Measurements from ENCODE around the gene ZFAND2B. TPM values are rescaled to one million over a fixed set of nuclear protein-coding genes. Genes with fewer than 3 reads are reported as not detected.

Gene ZFAND2B
- total RNA-seq, 2 experiments from 2014 or later = 51.4 to 56.7 TPM

GRCh38 chr2:219218732-219219701 lies 12.4 kb downstream of the ZFAND2B start, which contains the start of gene ABCB6:
Gene ABCB6, minus strand, starts transcription at chr2:219218958. Its CDS starts 285 bp downstream, at chr2:219218673.
- Mint-ChIP-seq H3K36me3 (ENCODE audit: low read depth) (peaks cover 64% of the 10 kb centered on the region), H3K9me3 (no peaks in the 10 kb centered on the region), H3K27ac (peak within 1 kb of the TSS; percentile 82), H3K4me1 (peaks cover 38% of the 10 kb centered on the region), H3K4me3 (peak within 1 kb of the TSS; percentile 85), H3K27me3 (no peaks in the 10 kb centered on the region)
- CTCF ChIA-PET = interaction anchor here (1.3 to 2.8 kb wide), 8 partner anchors 10 to 76 kb away, joined by 3 to 16 read pairs (median 8); partner anchors contain the start of genes CNPPD1, DNAJB2, GLB1L and NHEJ1
- DNase-seq = peak; percentile 88
- POLR2A ChIA-PET = interaction anchor here (0.9 to 7.4 kb wide), 11 partner anchors 10 to 76 kb away, joined by 3 to 85 read pairs (median 22); partner anchors contain the start of genes ANKZF1, ATG9A, CNPPD1 and DNAJB2

DNA sequence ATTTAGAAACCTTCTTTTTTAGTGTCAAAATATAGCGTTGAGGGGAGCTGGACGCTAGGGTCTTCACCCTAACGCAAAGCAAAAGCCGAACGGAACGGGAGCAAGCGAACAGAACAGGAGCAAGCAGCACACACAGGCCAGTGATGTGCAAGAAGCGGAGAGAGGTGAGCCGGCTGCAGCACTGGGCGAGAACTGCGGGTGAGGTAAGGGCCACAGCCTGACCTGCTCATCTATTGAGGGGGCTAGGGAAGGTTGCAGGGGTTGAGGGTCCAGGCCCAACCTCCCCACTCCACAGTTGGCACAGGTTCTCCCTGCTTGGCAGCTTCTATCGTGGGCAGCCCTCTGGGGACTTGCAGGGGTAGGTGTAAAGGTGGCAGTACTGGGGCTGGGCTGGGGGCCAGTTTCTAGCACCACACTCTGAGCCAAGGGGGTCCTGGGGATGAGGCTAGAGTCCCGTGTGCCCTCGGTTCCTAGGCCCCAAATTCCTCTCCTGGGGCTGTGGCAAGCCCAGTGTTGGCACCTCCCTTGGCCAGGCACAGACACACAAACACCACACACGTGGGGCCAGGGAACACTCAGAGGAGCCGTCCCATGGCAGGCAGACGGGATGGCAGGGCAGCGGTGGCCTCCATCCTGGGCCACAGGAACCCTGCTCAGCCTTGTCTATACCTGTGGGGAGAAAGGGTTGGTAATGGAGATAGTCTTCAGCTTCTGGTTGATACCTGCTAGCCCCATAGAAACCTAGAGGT lies 13.4 kb downstream of the ZFAND2B start:
- Mint-ChIP-seq H3K36me3 (ENCODE audit: low read depth) (peaks cover 64% of the 10 kb centered on the region), H3K27ac (no peak overlapping the region), H3K27me3 (no peaks in the 10 kb centered on the region), H3K4me1 (peaks cover 34% of the 10 kb centered on the region), H3K9me3 (no peaks in the 10 kb centered on the region), H3K4me3 (no peak overlapping the region)
- DNase-seq = no peak
- POLR2A ChIA-PET = interaction anchor here (0.9 to 7.4 kb wide), 8 partner anchors 9 to 61 kb away, joined by 3 to 85 read pairs (median 30); partner anchors contain the start of genes ANKZF1, ATG9A, CNPPD1 and DNAJB2
- CTCF ChIA-PET = interaction anchor here (1.3 to 2.8 kb wide), 2 partner anchors 59 to 75 kb away, joined by 3 to 16 read pairs; partner anchors contain the start of gene DNAJB2

DNA sequence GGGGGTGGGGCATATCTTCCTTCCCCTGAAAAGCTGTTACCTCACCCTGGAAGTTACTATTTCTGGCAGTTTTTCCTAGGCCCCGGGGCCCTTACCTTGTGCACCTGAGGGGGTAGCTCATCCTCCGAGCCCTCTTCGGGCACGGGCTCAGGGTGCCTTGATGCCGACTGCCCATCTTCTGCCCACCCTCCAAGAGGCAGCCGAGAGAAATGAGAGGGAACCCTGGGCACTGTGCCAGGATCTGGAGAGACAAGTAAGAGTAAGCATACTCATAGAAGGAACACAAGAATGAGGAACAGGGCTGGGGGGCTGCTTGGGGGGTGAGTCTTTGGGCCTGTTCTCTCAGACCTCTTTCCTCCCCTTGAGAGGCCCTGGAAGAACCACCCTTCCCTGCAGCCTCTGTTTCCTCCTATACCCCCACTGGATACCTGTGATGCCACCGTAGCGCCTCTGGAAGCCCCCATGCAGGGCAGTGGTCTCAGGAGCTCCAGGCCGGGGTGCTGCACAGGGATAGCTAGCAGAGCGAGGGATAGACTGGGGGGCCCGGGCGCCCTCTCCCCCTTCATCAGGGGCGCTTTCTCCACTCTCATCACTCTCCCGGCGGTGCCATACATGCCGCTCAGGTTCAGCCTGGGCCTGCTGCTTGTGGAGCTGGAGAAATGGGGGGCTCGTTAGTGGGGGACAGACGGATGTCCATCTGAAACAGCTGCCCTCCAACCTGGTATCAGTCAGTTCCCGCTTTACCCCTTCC lies 14.2 kb downstream of the ZFAND2B start:
- no peak overlapping the region for H3K4me3 Mint-ChIP-seq
- no peaks in the 10 kb centered on the region for H3K27me3 Mint-ChIP-seq
- peaks cover 38% of the 10 kb centered on the region for H3K4me1 Mint-ChIP-seq
- peaks cover 73% of the 10 kb centered on the region for H3K36me3 Mint-ChIP-seq (ENCODE audit: low read depth)
- ChIA-PET CTCF (no interaction called here), POLR2A (interaction anchor here (6.0 to 7.4 kb wide), 2 partner anchors 8 to 32 kb away, joined by 63 to 85 read pairs; partner anchors contain the start of genes ANKZF1, ATG9A, TUBA4A and TUBA4B)
- H3K27ac Mint-ChIP-seq = no peak overlapping the region
- no peaks in the 10 kb centered on the region for H3K9me3 Mint-ChIP-seq
- DNase-seq = no peak

DNA sequence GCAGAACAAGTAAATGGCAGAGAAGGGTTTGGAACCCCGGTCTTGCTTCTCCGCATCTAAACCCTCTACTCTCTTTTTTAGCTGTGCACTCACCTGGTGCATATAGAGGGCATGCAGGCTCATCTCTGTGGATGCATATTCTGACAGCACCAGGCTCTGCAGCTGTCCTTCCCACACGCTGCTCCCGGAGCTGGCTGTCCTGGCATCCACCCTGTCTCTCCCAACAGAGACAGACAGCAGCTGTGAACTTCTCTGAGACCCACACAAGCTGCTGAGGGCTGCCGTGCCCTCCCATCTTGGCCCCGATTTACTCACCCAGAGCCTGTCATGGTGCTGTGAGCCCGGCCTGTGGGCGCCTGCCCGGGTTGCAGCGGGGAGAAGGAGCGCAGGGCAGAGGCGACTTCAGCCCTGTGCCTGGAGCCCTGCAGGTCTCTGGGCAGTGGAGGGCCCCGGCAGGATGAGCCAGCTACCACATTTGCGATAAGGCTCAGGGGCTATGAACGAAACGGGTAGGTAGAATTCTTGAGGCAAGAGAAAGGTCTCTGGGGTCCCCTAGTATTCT lies 15.5 kb downstream of the ZFAND2B start:
- ChIA-PET POLR2A (interaction anchor here (0.7 to 7.4 kb wide), 3 partner anchors 7 to 32 kb away, joined by 3 to 85 read pairs (median 6); partner anchors contain the start of genes ANKZF1, ATG9A, GLB1L and STK16), CTCF (interaction anchor here (1.4 kb wide), 1 partner anchor 73 kb away, joined by 3 read pairs; no protein-coding TSS in a partner anchor)
- H3K9me3 Mint-ChIP-seq = no peaks in the 10 kb centered on the region
- H3K27me3 Mint-ChIP-seq = no peaks in the 10 kb centered on the region
- no peak overlapping the region for H3K4me3 Mint-ChIP-seq
- no peak overlapping the region for H3K27ac Mint-ChIP-seq
- no peak for DNase-seq
- H3K4me1 Mint-ChIP-seq = peaks cover 32% of the 10 kb centered on the region
- peaks cover 72% of the 10 kb centered on the region for H3K36me3 Mint-ChIP-seq (ENCODE audit: low read depth)

- DNase-seq = no peak
- ChIA-PET CTCF (interaction anchor here (1.0 to 1.3 kb wide), 2 partner anchors 12 to 71 kb away, joined by 4 to 6 read pairs; no protein-coding TSS in a partner anchor), POLR2A (interaction anchor here (0.6 to 2.1 kb wide), 2 partner anchors 15 to 47 kb away, joined by 3 to 8 read pairs; partner anchors contain the start of gene CNPPD1)
- H3K4me3 Mint-ChIP-seq = no peak overlapping the region
- no peaks in the 10 kb centered on the region for H3K9me3 Mint-ChIP-seq
- H3K36me3 Mint-ChIP-seq (ENCODE audit: low read depth) = peaks cover 79% of the 10 kb centered on the region
- no peak overlapping the region for H3K27ac Mint-ChIP-seq
- no peaks in the 10 kb centered on the region for H3K27me3 Mint-ChIP-seq
- H3K4me1 Mint-ChIP-seq = peaks cover 35% of the 10 kb centered on the region
Measured at GRCh38 chr2:219223831-219224610, 17.4 kb downstream of the ZFAND2B start.

DNA sequence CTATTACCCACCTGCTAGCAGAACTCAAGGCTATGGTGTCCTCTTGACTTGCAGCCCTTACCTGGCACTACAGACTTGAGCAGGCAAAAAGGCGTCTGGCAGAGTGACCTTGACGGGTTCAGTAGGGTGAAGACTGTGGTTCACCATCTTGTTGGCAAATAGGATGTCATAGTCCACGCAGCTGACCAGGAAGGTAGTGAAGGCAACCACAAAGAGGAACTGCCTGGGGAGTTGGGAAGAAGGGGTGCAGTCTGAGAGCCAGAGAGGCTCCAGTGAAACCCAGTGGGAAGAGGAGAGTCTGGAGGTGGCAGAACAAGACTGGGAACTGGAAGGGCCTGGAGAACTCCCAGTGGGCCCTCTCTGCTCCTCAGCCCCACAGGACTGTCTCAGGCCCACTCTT lies 18.8 kb downstream of the ZFAND2B start:
- Mint-ChIP-seq H3K4me3 (no peak overlapping the region), H3K27me3 (no peaks in the 10 kb centered on the region), H3K9me3 (no peaks in the 10 kb centered on the region), H3K27ac (no peak overlapping the region), H3K4me1 (peaks cover 32% of the 10 kb centered on the region), H3K36me3 (ENCODE audit: low read depth) (peaks cover 79% of the 10 kb centered on the region)
- DNase-seq = no peak
- POLR2A ChIA-PET = interaction anchor here (2.1 to 15.5 kb wide), 2 partner anchors 23 to 48 kb away, joined by 8 to 425 read pairs; partner anchors contain the start of genes CNPPD1, GLB1L, STK16 and TUBA4A
- CTCF ChIA-PET = interaction anchor here (1.3 kb wide), 1 partner anchor 70 kb away, joined by 6 read pairs; no protein-coding TSS in a partner anchor

DNA sequence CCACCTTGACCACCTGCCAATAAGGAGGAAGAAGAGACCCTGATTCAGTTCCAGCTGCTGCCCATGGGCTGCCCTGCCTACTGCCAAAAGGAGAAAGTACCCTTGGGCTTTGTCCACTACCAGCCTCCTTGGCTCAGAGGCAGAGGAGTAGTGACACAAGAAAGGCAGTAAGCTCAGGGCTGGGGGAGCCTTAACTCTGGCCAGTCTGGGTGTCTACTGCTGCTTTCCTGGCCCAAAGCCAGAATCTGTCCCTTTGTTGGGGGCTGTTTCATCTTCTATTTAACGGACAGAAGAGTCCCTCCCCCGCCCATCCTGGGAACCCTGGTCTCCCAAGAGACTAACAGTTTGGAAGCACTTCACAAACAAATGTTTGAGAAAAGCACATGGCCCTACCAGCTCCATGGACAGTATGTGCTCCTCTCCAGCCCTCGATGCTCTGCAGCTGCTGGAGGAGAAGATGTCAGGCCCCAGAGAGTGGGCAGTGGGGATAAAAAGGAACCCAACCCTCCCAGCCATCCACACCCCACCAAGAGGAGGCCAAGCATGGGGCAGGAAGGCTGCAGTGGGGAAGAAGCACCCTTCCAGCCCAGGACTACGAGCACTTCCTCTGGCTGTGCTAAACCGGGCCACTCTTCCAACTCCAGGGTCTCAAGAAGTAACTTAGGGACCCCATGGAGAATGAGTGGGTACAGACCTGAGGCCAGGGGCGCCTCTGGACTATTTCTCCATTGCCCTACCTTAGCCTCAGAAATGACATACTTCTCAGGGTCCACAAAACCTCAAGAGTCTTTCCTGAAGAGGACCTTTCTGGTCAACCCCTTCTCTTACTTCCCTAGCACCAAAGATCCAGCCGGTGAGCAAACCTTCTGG lies 21.7 kb downstream of the ZFAND2B start:
- Mint-ChIP-seq H3K36me3 (ENCODE audit: low read depth) (peaks cover 77% of the 10 kb centered on the region), H3K27ac (peak overlapping the region; percentile 68), H3K27me3 (no peaks in the 10 kb centered on the region), H3K4me1 (peaks cover 54% of the 10 kb centered on the region), H3K4me3 (peak overlapping the region; percentile 99), H3K9me3 (no peaks in the 10 kb centered on the region)
- POLR2A ChIA-PET = interaction anchor here (0.8 to 15.5 kb wide), 18 partner anchors 9 to 67 kb away, joined by 3 to 425 read pairs (median 8); partner anchors contain the start of genes ABCB6, CNPPD1, DNAJB2 and GLB1L
- CTCF ChIA-PET = interaction anchor here (0.8 to 2.8 kb wide), 9 partner anchors 11 to 71 kb away, joined by 3 to 19 read pairs (median 4); partner anchors contain the start of genes DNAJB2, GLB1L and STK16
- no peak for DNase-seq

GRCh38 chr2:219228911-219229304 lies 22.3 kb downstream of the ZFAND2B start:
- H3K36me3 Mint-ChIP-seq (ENCODE audit: low read depth) = peaks cover 77% of the 10 kb centered on the region
- H3K4me3 Mint-ChIP-seq = peak overlapping the region; percentile 99
- H3K4me1 Mint-ChIP-seq = peaks cover 56% of the 10 kb centered on the region
- no peak for DNase-seq
- no peaks in the 10 kb centered on the region for H3K27me3 Mint-ChIP-seq
- ChIA-PET CTCF (interaction anchor here (0.8 to 2.8 kb wide), 8 partner anchors 11 to 72 kb away, joined by 3 to 19 read pairs (median 4); partner anchors contain the start of gene DNAJB2), POLR2A (interaction anchor here (0.8 to 15.5 kb wide), 17 partner anchors 10 to 70 kb away, joined by 3 to 425 read pairs (median 7); partner anchors contain the start of genes ABCB6, CNPPD1, DNAJB2 and GLB1L)
- peak overlapping the region; percentile 68 for H3K27ac Mint-ChIP-seq
- no peaks in the 10 kb centered on the region for H3K9me3 Mint-ChIP-seq

DNA sequence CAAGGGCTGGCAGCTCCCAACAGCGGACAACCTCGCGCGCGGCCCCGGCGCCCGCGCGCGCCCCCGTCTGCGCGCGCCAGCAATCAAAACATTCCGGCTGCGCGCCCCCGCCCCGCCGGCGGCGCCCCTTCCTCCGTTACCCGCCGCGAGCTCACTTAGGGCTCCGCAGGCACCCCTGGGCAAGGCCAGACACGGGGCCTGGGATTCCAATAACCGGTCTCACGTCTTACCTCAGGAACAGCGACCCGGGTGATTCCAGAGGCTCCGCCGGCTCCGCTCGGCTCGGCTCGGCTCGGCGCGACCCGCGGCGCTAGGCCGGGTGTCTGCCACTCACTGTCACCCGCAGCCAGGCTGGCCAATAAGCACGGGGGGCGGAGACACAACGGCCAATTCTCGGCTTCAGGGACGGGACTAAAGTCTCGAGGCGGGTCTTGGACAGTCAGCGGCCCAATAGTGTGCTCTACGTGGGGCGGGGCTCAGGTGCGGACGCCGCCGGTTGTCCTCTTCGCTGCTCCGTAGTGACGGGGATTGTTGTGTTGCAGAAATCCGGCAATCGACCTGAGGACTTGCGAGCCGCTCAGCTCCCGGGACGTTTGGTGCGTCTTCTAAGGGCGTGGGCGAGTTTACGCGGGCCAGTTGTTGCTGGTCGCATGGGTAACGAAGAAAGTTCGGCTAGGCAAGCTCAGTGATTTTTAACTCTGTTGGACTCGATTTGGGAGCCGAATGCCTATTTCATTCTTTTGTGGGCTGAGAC lies 22.9 kb downstream of the ZFAND2B start, which contains the start of the genes ANKZF1 and ATG9A:
TSS of gene ANKZF1 (plus strand) at position 502 of the 754 bp plus-strand sequence. CDS start 452 bp downstream, outside the sequence.
TSS of gene ATG9A (minus strand) at position 332 of the 754 bp plus-strand sequence. CDS start 1,612 bp downstream, outside the sequence.
- Mint-ChIP-seq H3K27me3 (no peaks in the 10 kb centered on the region), H3K36me3 (ENCODE audit: low read depth) (peaks cover 77% of the 10 kb centered on the region), H3K9me3 (no peaks in the 10 kb centered on the region), H3K4me3 (peak within 1 kb of the TSS; percentile 99), H3K4me1 (peaks cover 56% of the 10 kb centered on the region), H3K27ac (peak within 1 kb of the TSS; percentile 100)
- POLR2A ChIA-PET = interaction anchor here (0.8 to 15.5 kb wide), 19 partner anchors 9 to 71 kb away, joined by 3 to 425 read pairs (median 5); partner anchors contain the start of genes ABCB6, CNPPD1, DNAJB2 and GLB1L
- CTCF ChIA-PET = interaction anchor here (0.8 to 2.8 kb wide), 14 partner anchors 12 to 73 kb away, joined by 3 to 19 read pairs (median 5); partner anchors contain the start of genes DNAJB2, GLB1L, STK16 and TUBA4A
- peak; percentile 99 for DNase-seq

Data from activated CD4-positive, alpha-beta memory T cell treated with anti-CD3 and anti-CD28 coated beads, Interleukin-2, amount 10 ng/mL, durations not matched to agents 7 days and 5 days (primary cell).